Measurements from ENCODE around the gene UBA52.

The UBA52 gene

DNA sequence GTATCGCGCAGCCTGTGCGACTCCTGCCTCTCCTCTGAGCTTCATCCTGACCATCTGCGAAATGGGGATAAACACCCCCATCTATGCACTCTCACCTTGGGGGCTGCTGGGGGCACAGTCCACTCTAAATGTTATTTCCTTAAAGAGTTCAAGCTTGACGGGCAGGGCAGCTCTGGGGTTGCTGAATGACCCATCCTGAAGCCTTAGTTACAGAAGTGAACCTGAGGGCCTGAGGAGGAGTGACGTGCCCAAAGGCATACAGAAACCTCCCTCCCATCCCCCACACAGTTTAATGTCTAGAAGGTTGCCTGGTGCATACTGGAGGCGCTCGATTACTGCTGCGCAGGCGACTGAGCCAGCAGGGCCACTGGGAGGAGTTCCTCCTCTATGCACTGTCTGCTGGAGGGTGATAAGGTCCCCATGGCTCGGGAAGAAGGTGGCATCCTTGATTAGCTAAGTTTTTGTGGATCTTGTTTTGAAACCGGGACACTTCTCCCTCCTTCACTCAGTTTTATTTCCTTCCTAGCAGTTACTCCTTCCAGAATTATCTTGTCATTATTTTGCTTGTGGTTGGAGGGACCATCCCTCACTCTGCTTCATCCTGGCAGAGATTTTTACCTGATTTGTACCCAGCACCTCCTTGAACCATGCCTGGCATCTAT, 27.7 kb upstream of the UBA52 start:
- peak overlapping the region; percentile 66 for H3K4me3 ChIP-seq (ENCODE audit: low read length)
- peak; percentile 94 for DNase-seq
- no peaks in the 10 kb centered on the region for H3K36me3 ChIP-seq (replicated peaks; ENCODE audit: insufficient read depth, low read length)
- H3K9me3 ChIP-seq (replicated peaks; ENCODE audit: insufficient read depth, low read length) = no peaks in the 10 kb centered on the region
- peak overlapping the region; percentile 91 for H2AFZ ChIP-seq (ENCODE audit: low read length)
- H3K27ac ChIP-seq (ENCODE audit: low read length) = peak overlapping the region; percentile 61; the same call in 1 of the 2 replicates
- no peaks in the 10 kb centered on the region for H4K20me1 ChIP-seq (ENCODE audit: insufficient read depth, low read length)
- no peak for TF ChIP-seq EZH2phosphoT487 (IDR thresholded peaks at IDR 0.05; ENCODE audit: low read length)
- TF ChIP-seq, protein P1, sequence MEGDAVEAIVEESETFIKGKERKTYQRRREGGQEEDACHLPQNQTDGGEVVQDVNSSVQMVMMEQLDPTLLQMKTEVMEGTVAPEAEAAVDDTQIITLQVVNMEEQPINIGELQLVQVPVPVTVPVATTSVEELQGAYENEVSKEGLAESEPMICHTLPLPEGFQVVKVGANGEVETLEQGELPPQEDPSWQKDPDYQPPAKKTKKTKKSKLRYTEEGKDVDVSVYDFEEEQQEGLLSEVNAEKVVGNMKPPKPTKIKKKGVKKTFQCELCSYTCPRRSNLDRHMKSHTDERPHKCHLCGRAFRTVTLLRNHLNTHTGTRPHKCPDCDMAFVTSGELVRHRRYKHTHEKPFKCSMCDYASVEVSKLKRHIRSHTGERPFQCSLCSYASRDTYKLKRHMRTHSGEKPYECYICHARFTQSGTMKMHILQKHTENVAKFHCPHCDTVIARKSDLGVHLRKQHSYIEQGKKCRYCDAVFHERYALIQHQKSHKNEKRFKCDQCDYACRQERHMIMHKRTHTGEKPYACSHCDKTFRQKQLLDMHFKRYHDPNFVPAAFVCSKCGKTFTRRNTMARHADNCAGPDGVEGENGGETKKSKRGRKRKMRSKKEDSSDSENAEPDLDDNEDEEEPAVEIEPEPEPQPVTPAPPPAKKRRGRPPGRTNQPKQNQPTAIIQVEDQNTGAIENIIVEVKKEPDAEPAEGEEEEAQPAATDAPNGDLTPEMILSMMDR (IDR thresholded peaks at IDR 0.05; ENCODE audit: low read length) = peak; percentile 41; the same call in 1 of the 2 replicates
- no peak for TF ChIP-seq EZH2 (optimal IDR thresholded peaks at IDR 0.05; ENCODE audit: low read depth, low read length)
- H3F3A ChIP-seq (ENCODE audit: insufficient read depth, low read length) = no peaks in the 10 kb centered on the region
- peak overlapping the region; percentile 85 for H3K4me2 ChIP-seq (ENCODE audit: low read depth, low read length)
- peaks cover 7% of the 10 kb centered on the region for H3K4me1 ChIP-seq (ENCODE audit: low read length)
- no peaks in the 10 kb centered on the region for H3K9me2 ChIP-seq (replicated peaks; ENCODE audit: insufficient read depth, low read length)
- peak overlapping the region; percentile 74 for H3K9ac ChIP-seq (ENCODE audit: low read length)
- H3K79me2 ChIP-seq (ENCODE audit: low read length) = peaks cover 8% of the 10 kb centered on the region; the same call in 1 of the 2 replicates
- no peaks in the 10 kb centered on the region for H3K27me3 ChIP-seq (replicated peaks; ENCODE audit: insufficient read depth, low read length)

DNA sequence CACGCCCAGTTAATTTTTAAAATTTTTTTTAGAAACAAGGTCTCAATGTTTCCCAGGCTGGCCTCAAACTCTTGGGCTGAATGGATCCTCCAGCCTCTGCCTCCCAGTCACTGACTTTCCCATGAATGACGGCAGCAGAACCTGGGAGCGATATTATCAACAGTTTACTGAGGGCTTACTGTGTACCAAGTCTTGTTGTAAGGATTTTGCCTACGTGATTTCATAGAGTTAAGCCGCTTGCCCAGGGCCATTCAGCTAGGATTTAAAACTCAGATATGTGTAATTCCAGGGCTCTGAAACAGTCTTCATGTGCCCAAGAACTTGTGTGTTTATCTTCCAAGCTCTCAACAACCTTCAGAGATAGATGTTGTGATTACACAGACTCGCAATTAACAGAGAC, 20.0 kb upstream of the UBA52 start:
- H3K9ac ChIP-seq (ENCODE audit: low read length) = no peak overlapping the region

GRCh38 chr19:18557411-18558201, 14.1 kb upstream of the UBA52 start, which contains the start of gene KXD1:
Gene KXD1 (plus strand): TSS chr19:18557870. CDS start chr19:18562057, 4,187 bp downstream.
- peaks cover 15% of the 10 kb centered on the region for H3F3A ChIP-seq (ENCODE audit: insufficient read depth, low read length)
- no peaks in the 10 kb centered on the region for H3K9me3 ChIP-seq (replicated peaks; ENCODE audit: insufficient read depth, low read length)
- H3K4me1 ChIP-seq (ENCODE audit: low read length) = 0 out of 2 replicates have a peak, but pooled peaks cover 3% of the 10 kb centered on the region
- no peak for TF ChIP-seq EZH2phosphoT487 (IDR thresholded peaks at IDR 0.05; ENCODE audit: low read length)
- no peak for TF ChIP-seq EZH2 (optimal IDR thresholded peaks at IDR 0.05; ENCODE audit: low read depth, low read length)
- TF ChIP-seq, protein P1 (IDR thresholded peaks at IDR 0.05; ENCODE audit: low read length) = no peak
- peaks cover 31% of the 10 kb centered on the region for H3K79me2 ChIP-seq (ENCODE audit: low read length)
- no peaks in the 10 kb centered on the region for H3K9me2 ChIP-seq (replicated peaks; ENCODE audit: insufficient read depth, low read length)
- H3K4me3 ChIP-seq (ENCODE audit: low read length) = peak within 1 kb of the TSS; percentile 99
- no peaks in the 10 kb centered on the region for H3K36me3 ChIP-seq (replicated peaks; ENCODE audit: insufficient read depth, low read length)
- DNase-seq = peak; percentile 100
- no peaks in the 10 kb centered on the region for H3K27me3 ChIP-seq (replicated peaks; ENCODE audit: insufficient read depth, low read length)
- peak within 1 kb of the TSS; percentile 60 for H3K4me2 ChIP-seq (ENCODE audit: low read depth, low read length)
- H3K27ac ChIP-seq (ENCODE audit: low read length) = peak within 1 kb of the TSS; percentile 59
- H2AFZ ChIP-seq (ENCODE audit: low read length) = peak within 1 kb of the TSS; percentile 77
- no peaks in the 10 kb centered on the region for H4K20me1 ChIP-seq (ENCODE audit: insufficient read depth, low read length)
- peak within 1 kb of the TSS; percentile 96 for H3K9ac ChIP-seq (ENCODE audit: low read length)

More for the DNA sequence above, 20.0 kb upstream of the UBA52 start:
- H3F3A ChIP-seq (ENCODE audit: insufficient read depth, low read length) = no peaks in the 10 kb centered on the region
- H3K79me2 ChIP-seq (ENCODE audit: low read length) = no peaks in the 10 kb centered on the region
- no peak for DNase-seq
- no peaks in the 10 kb centered on the region for H3K9me2 ChIP-seq (replicated peaks; ENCODE audit: insufficient read depth, low read length)
- no peaks in the 10 kb centered on the region for H3K4me1 ChIP-seq (ENCODE audit: low read length)
- H3K27me3 ChIP-seq (replicated peaks; ENCODE audit: insufficient read depth, low read length) = no peaks in the 10 kb centered on the region
- no peaks in the 10 kb centered on the region for H4K20me1 ChIP-seq (ENCODE audit: insufficient read depth, low read length)
- no peak overlapping the region for H3K4me2 ChIP-seq (ENCODE audit: low read depth, low read length)
- no peak overlapping the region for H3K27ac ChIP-seq (ENCODE audit: low read length)
- TF ChIP-seq EZH2phosphoT487 (IDR thresholded peaks at IDR 0.05; ENCODE audit: low read length) (no peak), EZH2 (optimal IDR thresholded peaks at IDR 0.05; ENCODE audit: low read depth, low read length) (no peak)
- TF ChIP-seq, protein P1 (IDR thresholded peaks at IDR 0.05; ENCODE audit: low read length) = no peak
- no peaks in the 10 kb centered on the region for H3K36me3 ChIP-seq (replicated peaks; ENCODE audit: insufficient read depth, low read length)
- no peaks in the 10 kb centered on the region for H3K9me3 ChIP-seq (replicated peaks; ENCODE audit: insufficient read depth, low read length)
- H3K4me3 ChIP-seq (ENCODE audit: low read length) = no peak overlapping the region
- no peak overlapping the region for H2AFZ ChIP-seq (ENCODE audit: low read length)

Data from MM.1S (cell line).